H9 (cell line): ENCODE results near the gene BLNK. TPM values are rescaled to one million over a fixed set of nuclear protein-coding genes. Genes with fewer than 3 reads are reported as not detected.

ENCODE experiments used
- DNase-seq: peaks from one replicate; pipeline ENCODE4 v3.0.0-alpha.2; 2017
- H2AFZ ChIP-seq: one replicate; pipeline ENCODE4 v1.6.1; 2013; ENCODE audit warnings: mild to moderate bottlenecking, low read length, control low read depth, moderate library complexity
- H2AK5ac ChIP-seq: 2 replicates; pipeline ENCODE4 v1.6.1; 2013; ENCODE audit warnings: low read length, control low read depth, mixed read lengths; ENCODE audit not compliant: insufficient read length
- H2BK120ac ChIP-seq: one replicate; pipeline ENCODE4 v1.6.1; 2013; ENCODE audit warnings: low read depth, mild to moderate bottlenecking, low read length, control low read depth, inconsistent platforms; ENCODE audit not compliant: poor library complexity, severe bottlenecking
- H2BK12ac ChIP-seq: 2 replicates; pipeline ENCODE4 v1.6.1; 2013; ENCODE audit warnings: low read length, control low read depth, mixed read lengths, low read depth; ENCODE audit not compliant: insufficient read length
- H2BK15ac ChIP-seq: 2 replicates; pipeline ENCODE4 v1.6.1; 2013; ENCODE audit warnings: low read depth, low read length, control low read depth
- H2BK20ac ChIP-seq: one replicate; pipeline ENCODE4 v1.6.1; 2013; ENCODE audit warnings: low read depth, mild to moderate bottlenecking, low read length, control low read depth, inconsistent platforms; ENCODE audit not compliant: poor library complexity, severe bottlenecking
- H2BK5ac ChIP-seq: 2 replicates; pipeline ENCODE4 v1.6.1; 2013; ENCODE audit warnings: low read length, control low read depth, mixed read lengths; ENCODE audit not compliant: insufficient read length
- H3K14ac ChIP-seq: 2 replicates; pipeline ENCODE4 v1.6.1; 2013; ENCODE audit warnings: low read length, control low read depth; ENCODE audit not compliant: insufficient read depth
- H3K18ac ChIP-seq: 2 replicates; pipeline ENCODE4 v1.6.1; 2013; ENCODE audit warnings: low read depth, mild to moderate bottlenecking, mixed read lengths, low read length, control low read depth; ENCODE audit not compliant: insufficient read length
- H3K23ac ChIP-seq: 2 replicates; pipeline ENCODE4 v1.6.1; 2013; ENCODE audit warnings: low read length, control low read depth, mixed read lengths, low read depth; ENCODE audit not compliant: insufficient read length
- H3K23me2 ChIP-seq: 2 replicates; pipeline ENCODE4 v1.6.1; 2013; ENCODE audit warnings: low read depth, mild to moderate bottlenecking, mixed read lengths, low read length, control low read depth; ENCODE audit not compliant: insufficient read length, poor library complexity, severe bottlenecking
- H3K27ac ChIP-seq: 2 replicates; pipeline ENCODE4 v1.5.1; 2013; ENCODE audit warnings: low read length, control low read depth, mixed read lengths, low read depth; ENCODE audit not compliant: insufficient read length
- H3K27me3 ChIP-seq: 2 replicates; pipeline ENCODE4 v1.6.1; 2013; ENCODE audit warnings: low read length, control low read depth, inconsistent platforms; ENCODE audit not compliant: insufficient read depth
- H3K4ac ChIP-seq: 2 replicates; pipeline ENCODE4 v1.6.1; 2013; ENCODE audit warnings: low read depth, mild to moderate bottlenecking, control low read depth, inconsistent platforms, low read length, moderate library complexity
- H3K4me1 ChIP-seq: 2 replicates; pipeline ENCODE4 v1.6.1; 2013; ENCODE audit warnings: low read length, control low read depth, inconsistent platforms; ENCODE audit not compliant: insufficient read depth
- H3K4me2 ChIP-seq: 2 replicates; pipeline ENCODE4 v1.6.1; 2013; ENCODE audit warnings: low read length, control low read depth, mixed read lengths; ENCODE audit not compliant: insufficient read length, insufficient read depth
- H3K56ac ChIP-seq: 2 replicates; pipeline ENCODE4 v1.6.1; 2013; ENCODE audit warnings: low read depth, mild to moderate bottlenecking, mixed read lengths, low read length, control low read depth; ENCODE audit not compliant: insufficient read length
- H3K79me1 ChIP-seq: 2 replicates; pipeline ENCODE4 v1.6.1; 2013; ENCODE audit warnings: low read depth, mild to moderate bottlenecking, moderate library complexity, low read length, control low read depth, inconsistent platforms; ENCODE audit not compliant: insufficient read depth, poor library complexity, severe bottlenecking
- H3K79me2 ChIP-seq: 2 replicates; pipeline ENCODE4 v1.6.1; 2013; ENCODE audit warnings: low read length, control low read depth, inconsistent platforms; ENCODE audit not compliant: insufficient read depth
- H3K9ac ChIP-seq: 2 replicates; pipeline ENCODE4 v1.6.1; 2013; ENCODE audit warnings: low read length, control low read depth, mixed read lengths; ENCODE audit not compliant: insufficient read length; ENCODE audit errors: extremely low read depth
- H3K9me3 ChIP-seq: one replicate; pipeline ENCODE4 v1.6.1; 2013; ENCODE audit warnings: low read depth, low read length, inconsistent platforms; ENCODE audit not compliant: control insufficient read depth
- H3T11ph ChIP-seq: one replicate; pipeline ENCODE4 v1.6.1; 2013; ENCODE audit warnings: mild to moderate bottlenecking, low read length, control low read depth, inconsistent platforms
- H4K20me1 ChIP-seq: one replicate; pipeline ENCODE4 v1.6.1; 2013; ENCODE audit not compliant: control insufficient read depth, insufficient read length, insufficient read depth
- H4K5ac ChIP-seq: 2 replicates; pipeline ENCODE4 v1.6.1; 2013; ENCODE audit warnings: low read depth, mild to moderate bottlenecking, mixed read lengths, low read length, control low read depth; ENCODE audit not compliant: insufficient read length
- H4K8ac ChIP-seq: replicated peaks from 2 replicates; pipeline ENCODE4 v1.6.1; 2013; ENCODE audit warnings: low read length, control low read depth, mixed read lengths, low read depth; ENCODE audit not compliant: insufficient read length
- H4K91ac ChIP-seq: 2 replicates; pipeline ENCODE4 v1.6.1; 2013; ENCODE audit warnings: low read depth, mild to moderate bottlenecking, moderate library complexity, mixed read lengths, low read length, control low read depth; ENCODE audit not compliant: insufficient read length
- H3K27ac Mint-ChIP-seq, 3 experiments: 2 replicates in 2 of 3; 3 replicates in 1 of 3; pipeline ENCODE4 v1.8.0; 2020 to 2021; ENCODE audit warnings: mixed read lengths in 3 of 3, mild to moderate bottlenecking in 1 of 3, moderate library complexity in 1 of 3
- H3K27me3 Mint-ChIP-seq: 2 replicates; pipeline ENCODE4 v1.8.0; 2021; ENCODE audit warnings: low read depth, mild to moderate bottlenecking, moderate library complexity, mixed read lengths
- H3K36me3 Mint-ChIP-seq, 3 experiments: 2 replicates in 2 of 3; 3 replicates in 1 of 3; pipeline ENCODE4 v1.8.0; 2020 to 2021; ENCODE audit warnings: low read depth in 3 of 3, mixed read lengths in 3 of 3; ENCODE audit not compliant: insufficient read depth in 1 of 3
- H3K4me1 Mint-ChIP-seq, 2 experiments: 2 replicates each; pipeline ENCODE4 v1.8.0; 2020; ENCODE audit warnings: mixed read lengths in 2 of 2
- H3K4me3 Mint-ChIP-seq, 2 experiments: 2 replicates in 1 of 2; 3 replicates in 1 of 2; pipeline ENCODE4 v1.8.0; 2020 to 2021; ENCODE audit warnings: mild to moderate bottlenecking in 2 of 2, mixed read lengths in 2 of 2, moderate library complexity in 1 of 2
- H3K9me3 Mint-ChIP-seq, 2 experiments: 2 replicates in 1 of 2; 3 replicates in 1 of 2; pipeline ENCODE4 v1.8.0; 2020; ENCODE audit warnings: mild to moderate bottlenecking in 2 of 2, mixed read lengths in 2 of 2, moderate library complexity in 1 of 2
- WGBS: extraction: QIAGEN DNeasy Blood & Tissue Kit; methylation state at CpG from one replicate; pipeline ENCODE4 v1.1.7; 2013; ENCODE audit warnings: missing lambda C conversion rate, low lambda C conversion rate, mixed read lengths; ENCODE audit not compliant: insufficient read length; ENCODE audit errors: extremely low coverage; 5-methylcytosine and 5-hydroxymethylcytosine counted together
- total RNA-seq: library from RNA; stranded (reverse); gene quantifications from 2 replicates; pipeline ENCODE4 v1.2.1, GENCODE V29; 2021
- TF ChIP-seq, protein P1 (sequence below): fragments of 200-600 bp; sonication (generic); conservative IDR thresholded peaks from 3 replicates; pipeline ENCODE4 v1.8.0; 2021; ENCODE audit warnings: antibody characterized with exemption, mild to moderate bottlenecking

Gene BLNK
- total RNA-seq, 1 experiment from 2014 or later = not detected

DNA sequence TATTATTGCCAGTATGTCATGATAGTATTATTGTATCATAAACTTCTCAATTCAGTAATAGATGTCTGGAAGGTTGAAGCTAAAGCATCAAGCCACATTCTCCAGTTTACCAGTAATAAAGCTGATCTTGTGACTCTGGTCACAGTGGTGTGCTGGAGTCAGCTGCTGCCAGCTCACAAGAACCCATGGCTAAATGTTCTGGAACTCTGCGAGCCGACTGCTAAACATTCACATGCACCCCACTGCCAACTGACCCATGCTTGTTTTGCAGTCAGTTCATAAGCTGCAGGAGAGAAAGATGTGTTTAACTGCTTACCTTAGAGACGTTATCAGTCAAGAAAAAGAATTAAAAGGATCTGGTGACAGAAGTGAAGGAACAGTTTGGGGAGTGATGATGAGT is 27.0 kb upstream of the BLNK start:
- no peak overlapping the region for H2BK20ac ChIP-seq
- Mint-ChIP-seq H3K4me3 (no peak overlapping the region), H3K4me1 (peaks cover 9 to 16% of the 10 kb centered on the region in 2 experiments), H3K27me3 (peaks cover 3% of the 10 kb centered on the region; the same call in 1 of the 2 replicates), H3K36me3 (no peaks in the 10 kb centered on the region; a peak in 1 of 7 replicates), H3K9me3 (no peaks in the 10 kb centered on the region), H3K27ac (no peak overlapping the region)
- no peaks in the 10 kb centered on the region for H4K20me1 ChIP-seq
- H3K23ac ChIP-seq = no peak overlapping the region
- H4K5ac ChIP-seq = no peak overlapping the region
- H3K79me1 ChIP-seq = no peaks in the 10 kb centered on the region
- H3K23me2 ChIP-seq = no peaks in the 10 kb centered on the region
- no peak overlapping the region for H2BK120ac ChIP-seq
- TF ChIP-seq, protein P1, sequence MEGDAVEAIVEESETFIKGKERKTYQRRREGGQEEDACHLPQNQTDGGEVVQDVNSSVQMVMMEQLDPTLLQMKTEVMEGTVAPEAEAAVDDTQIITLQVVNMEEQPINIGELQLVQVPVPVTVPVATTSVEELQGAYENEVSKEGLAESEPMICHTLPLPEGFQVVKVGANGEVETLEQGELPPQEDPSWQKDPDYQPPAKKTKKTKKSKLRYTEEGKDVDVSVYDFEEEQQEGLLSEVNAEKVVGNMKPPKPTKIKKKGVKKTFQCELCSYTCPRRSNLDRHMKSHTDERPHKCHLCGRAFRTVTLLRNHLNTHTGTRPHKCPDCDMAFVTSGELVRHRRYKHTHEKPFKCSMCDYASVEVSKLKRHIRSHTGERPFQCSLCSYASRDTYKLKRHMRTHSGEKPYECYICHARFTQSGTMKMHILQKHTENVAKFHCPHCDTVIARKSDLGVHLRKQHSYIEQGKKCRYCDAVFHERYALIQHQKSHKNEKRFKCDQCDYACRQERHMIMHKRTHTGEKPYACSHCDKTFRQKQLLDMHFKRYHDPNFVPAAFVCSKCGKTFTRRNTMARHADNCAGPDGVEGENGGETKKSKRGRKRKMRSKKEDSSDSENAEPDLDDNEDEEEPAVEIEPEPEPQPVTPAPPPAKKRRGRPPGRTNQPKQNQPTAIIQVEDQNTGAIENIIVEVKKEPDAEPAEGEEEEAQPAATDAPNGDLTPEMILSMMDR = no peak
- H3K4me2 ChIP-seq = no peak overlapping the region
- no peak overlapping the region for H3K14ac ChIP-seq
- H3T11ph ChIP-seq = no peak overlapping the region
- DNase-seq = no peak
- H3K4me1 ChIP-seq = peaks cover 2% of the 10 kb centered on the region; the same call in 1 of the 2 replicates
- no peak overlapping the region for H2AFZ ChIP-seq
- no peak overlapping the region for H4K91ac ChIP-seq
- no peak overlapping the region for H3K18ac ChIP-seq
- no peak overlapping the region for H3K27ac ChIP-seq
- H3K9me3 ChIP-seq = no peaks in the 10 kb centered on the region
- no peak overlapping the region for H2BK15ac ChIP-seq
- no peaks in the 10 kb centered on the region for H3K79me2 ChIP-seq
- H3K27me3 ChIP-seq = no peaks in the 10 kb centered on the region
- H2BK12ac ChIP-seq = no peak overlapping the region
- H2AK5ac ChIP-seq = no peak overlapping the region
- H2BK5ac ChIP-seq = no peak overlapping the region
- no peak overlapping the region for H3K56ac ChIP-seq
- no peak overlapping the region for H3K4ac ChIP-seq
- H3K9ac ChIP-seq = no peak overlapping the region
- WGBS = no CpG with 5 or more reads among the region's 3 CpGs
- no peak overlapping the region for H4K8ac ChIP-seq
